ENCODE data around the gene TMEM125.

TMEM125 gene

GRCh38 chr1:43314233-43314632 lies 44.5 kb downstream of the TMEM125 start:
- in situ Hi-C loops (cut with MboI; ENCODE audit: low pct_unique_long_range_greater_than_20kb, low sequenced_read_pairs, unreplicated experiment): no loop called here
- TF ChIP-seq, protein P1, sequence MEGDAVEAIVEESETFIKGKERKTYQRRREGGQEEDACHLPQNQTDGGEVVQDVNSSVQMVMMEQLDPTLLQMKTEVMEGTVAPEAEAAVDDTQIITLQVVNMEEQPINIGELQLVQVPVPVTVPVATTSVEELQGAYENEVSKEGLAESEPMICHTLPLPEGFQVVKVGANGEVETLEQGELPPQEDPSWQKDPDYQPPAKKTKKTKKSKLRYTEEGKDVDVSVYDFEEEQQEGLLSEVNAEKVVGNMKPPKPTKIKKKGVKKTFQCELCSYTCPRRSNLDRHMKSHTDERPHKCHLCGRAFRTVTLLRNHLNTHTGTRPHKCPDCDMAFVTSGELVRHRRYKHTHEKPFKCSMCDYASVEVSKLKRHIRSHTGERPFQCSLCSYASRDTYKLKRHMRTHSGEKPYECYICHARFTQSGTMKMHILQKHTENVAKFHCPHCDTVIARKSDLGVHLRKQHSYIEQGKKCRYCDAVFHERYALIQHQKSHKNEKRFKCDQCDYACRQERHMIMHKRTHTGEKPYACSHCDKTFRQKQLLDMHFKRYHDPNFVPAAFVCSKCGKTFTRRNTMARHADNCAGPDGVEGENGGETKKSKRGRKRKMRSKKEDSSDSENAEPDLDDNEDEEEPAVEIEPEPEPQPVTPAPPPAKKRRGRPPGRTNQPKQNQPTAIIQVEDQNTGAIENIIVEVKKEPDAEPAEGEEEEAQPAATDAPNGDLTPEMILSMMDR (IDR thresholded peaks at IDR 0.05; ENCODE audit: extremely low read depth, insufficient read depth, missing control alignments): no peak
- DNase-seq (ENCODE audit: low spot score): no peak

GRCh38 chr1:43315481-43315880 lies 45.7 kb downstream of the TMEM125 start:
- DNase-seq (ENCODE audit: low spot score): no peak
- TF ChIP-seq, protein P1 (IDR thresholded peaks at IDR 0.05; ENCODE audit: extremely low read depth, insufficient read depth, missing control alignments): no peak
- in situ Hi-C loops (cut with MboI; ENCODE audit: low pct_unique_long_range_greater_than_20kb, low sequenced_read_pairs, unreplicated experiment): no loop called here

- TF ChIP-seq, protein P1 (IDR thresholded peaks at IDR 0.05; ENCODE audit: extremely low read depth, insufficient read depth, missing control alignments): no peak
- DNase-seq (ENCODE audit: low spot score): no peak
- in situ Hi-C loops (cut with MboI; ENCODE audit: low pct_unique_long_range_greater_than_20kb, low sequenced_read_pairs, unreplicated experiment): no loop called here
Measured at GRCh38 chr1:43315963-43316737, 46.4 kb downstream of the TMEM125 start.

DNA sequence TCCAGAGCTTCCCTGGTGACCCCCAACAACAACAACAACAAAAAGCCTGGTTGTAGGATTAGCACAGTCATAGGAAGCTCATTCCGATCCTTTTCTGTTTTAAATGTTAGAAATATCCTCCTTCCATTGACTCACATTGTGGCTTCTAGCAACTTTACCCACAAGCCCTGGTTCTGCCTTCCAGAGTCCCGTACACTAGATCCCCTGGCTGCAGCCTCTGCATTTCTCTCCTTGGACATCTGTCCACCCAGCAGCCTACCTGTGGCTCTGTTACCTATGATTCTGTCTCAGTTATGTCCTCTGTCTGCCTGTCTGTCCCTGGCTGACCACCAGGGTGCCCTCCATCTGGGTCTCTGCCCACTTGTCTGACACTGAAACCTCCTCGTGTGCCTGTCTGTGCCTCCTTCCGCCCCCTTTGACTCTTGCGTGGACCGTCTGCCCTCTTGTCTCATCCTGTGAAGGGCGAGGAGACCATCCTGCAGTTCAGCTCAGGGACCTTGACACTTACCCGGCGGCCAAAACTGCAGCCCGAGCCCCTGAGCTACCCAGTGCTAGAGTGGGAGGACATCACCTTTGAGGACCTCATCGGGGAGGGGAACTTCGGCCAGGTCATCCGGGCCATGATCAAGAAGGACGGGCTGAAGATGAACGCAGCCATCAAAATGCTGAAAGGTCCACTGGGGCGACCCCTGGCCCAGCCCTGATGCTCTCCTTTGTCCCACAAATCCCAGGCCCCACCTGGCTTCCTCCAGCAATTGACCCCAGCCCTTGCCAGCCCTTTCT lies 47.1 kb downstream of the TMEM125 start:
- in situ Hi-C loops (cut with MboI; ENCODE audit: low pct_unique_long_range_greater_than_20kb, low sequenced_read_pairs, unreplicated experiment): no loop called here
- TF ChIP-seq, protein P1 (IDR thresholded peaks at IDR 0.05; ENCODE audit: extremely low read depth, insufficient read depth, missing control alignments): no peak
- DNase-seq (ENCODE audit: low spot score): no peak

DNA sequence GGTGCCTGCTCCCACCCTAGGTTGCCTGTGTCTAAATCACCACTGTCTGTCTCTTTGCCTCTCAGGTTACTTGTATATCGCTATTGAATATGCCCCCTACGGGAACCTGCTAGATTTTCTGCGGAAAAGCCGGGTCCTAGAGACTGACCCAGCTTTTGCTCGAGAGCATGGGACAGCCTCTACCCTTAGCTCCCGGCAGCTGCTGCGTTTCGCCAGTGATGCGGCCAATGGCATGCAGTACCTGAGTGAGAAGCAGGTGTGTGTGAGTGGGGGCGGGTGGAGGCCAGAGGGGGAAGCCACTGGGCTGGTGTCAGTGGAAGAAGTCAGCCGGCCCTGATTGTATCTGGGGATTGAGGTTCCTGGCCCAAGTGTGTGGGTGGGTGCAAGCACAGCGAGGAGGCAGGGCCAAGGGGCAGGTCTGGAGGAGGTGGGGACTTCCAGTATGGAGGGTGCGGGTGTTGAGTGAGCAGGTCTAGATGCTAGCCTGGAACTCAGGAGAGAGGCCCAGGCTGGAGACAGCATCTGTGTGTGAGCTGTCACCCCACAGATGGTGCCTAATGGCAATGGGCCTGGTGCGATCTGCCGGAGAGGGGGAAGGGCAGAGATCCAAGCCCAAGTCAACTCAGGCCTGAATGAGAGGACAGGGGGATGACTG lies 48.2 kb downstream of the TMEM125 start:
- DNase-seq (ENCODE audit: low spot score): no peak
- TF ChIP-seq, protein P1 (IDR thresholded peaks at IDR 0.05; ENCODE audit: extremely low read depth, insufficient read depth, missing control alignments): no peak
- in situ Hi-C loops (cut with MboI; ENCODE audit: low pct_unique_long_range_greater_than_20kb, low sequenced_read_pairs, unreplicated experiment): no loop called here

GRCh38 chr1:43318831-43319230 lies 49.0 kb downstream of the TMEM125 start:
- in situ Hi-C loops (cut with MboI; ENCODE audit: low pct_unique_long_range_greater_than_20kb, low sequenced_read_pairs, unreplicated experiment): no loop called here
- TF ChIP-seq, protein P1 (IDR thresholded peaks at IDR 0.05; ENCODE audit: extremely low read depth, insufficient read depth, missing control alignments): no peak
- no peak for DNase-seq (ENCODE audit: low spot score)
